ENCODE measurements around the gene RIF1.

- TF ChIP-seq EP300 (IDR thresholded peaks at IDR 0.05; ENCODE audit: borderline replicate concordance) (no peak), CEBPB (IDR thresholded peaks at IDR 0.05) (no peak), TCF12 (IDR thresholded peaks at IDR 0.05; ENCODE audit: low read depth) (no peak), RAD21 (IDR thresholded peaks at IDR 0.05; ENCODE audit: low read depth) (no peak), EGR1 (IDR thresholded peaks at IDR 0.05) (no peak), REST (IDR thresholded peaks at IDR 0.05; ENCODE audit: low read depth) (no peak)
Measured at GRCh38 chr2:151483546-151483945, 73.8 kb downstream of the RIF1 start.

Data from Ishikawa (cell line).